ENCODE results near the gene CTAGE9. TPM values are rescaled to one million over a fixed set of nuclear protein-coding genes. Genes with fewer than 3 reads are reported as not detected.

The CTAGE9 gene
- total RNA-seq, 6 experiments from 2014 or later = not detected

DNA sequence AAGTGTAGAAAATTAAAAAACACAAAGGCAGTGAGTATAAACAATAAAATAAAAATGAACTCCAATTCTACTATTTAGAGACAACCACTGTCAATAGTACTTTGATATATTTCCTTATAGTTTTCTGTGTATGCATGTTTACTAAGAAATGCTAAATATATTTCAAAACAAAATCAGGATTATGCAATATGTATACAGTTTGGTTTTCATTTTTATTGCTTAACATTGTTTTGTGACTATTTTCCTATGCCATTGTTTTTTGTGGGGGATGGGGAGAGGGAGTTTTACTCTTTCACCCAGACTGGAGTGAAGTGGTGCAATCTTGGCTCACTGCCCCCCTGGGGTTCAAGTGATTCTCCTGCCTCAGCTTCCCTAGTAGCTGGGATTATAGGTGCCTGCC is 29.2 kb downstream of the CTAGE9 start:
- Histone ChIP-seq H3K4me3 (no peak overlapping the region), H3K27ac (no peak overlapping the region), H3K4me1 (no peaks in the 10 kb centered on the region), H3K27me3 (no peaks in the 10 kb centered on the region), H3K36me3 (no peaks in the 10 kb centered on the region), H3K9me3 (no peaks in the 10 kb centered on the region)
- DNase-seq (no peak), ATAC-seq (no peak)
- intact Hi-C loops (cut with DNase I) = no loop called here
- TF ChIP-seq, protein P1, sequence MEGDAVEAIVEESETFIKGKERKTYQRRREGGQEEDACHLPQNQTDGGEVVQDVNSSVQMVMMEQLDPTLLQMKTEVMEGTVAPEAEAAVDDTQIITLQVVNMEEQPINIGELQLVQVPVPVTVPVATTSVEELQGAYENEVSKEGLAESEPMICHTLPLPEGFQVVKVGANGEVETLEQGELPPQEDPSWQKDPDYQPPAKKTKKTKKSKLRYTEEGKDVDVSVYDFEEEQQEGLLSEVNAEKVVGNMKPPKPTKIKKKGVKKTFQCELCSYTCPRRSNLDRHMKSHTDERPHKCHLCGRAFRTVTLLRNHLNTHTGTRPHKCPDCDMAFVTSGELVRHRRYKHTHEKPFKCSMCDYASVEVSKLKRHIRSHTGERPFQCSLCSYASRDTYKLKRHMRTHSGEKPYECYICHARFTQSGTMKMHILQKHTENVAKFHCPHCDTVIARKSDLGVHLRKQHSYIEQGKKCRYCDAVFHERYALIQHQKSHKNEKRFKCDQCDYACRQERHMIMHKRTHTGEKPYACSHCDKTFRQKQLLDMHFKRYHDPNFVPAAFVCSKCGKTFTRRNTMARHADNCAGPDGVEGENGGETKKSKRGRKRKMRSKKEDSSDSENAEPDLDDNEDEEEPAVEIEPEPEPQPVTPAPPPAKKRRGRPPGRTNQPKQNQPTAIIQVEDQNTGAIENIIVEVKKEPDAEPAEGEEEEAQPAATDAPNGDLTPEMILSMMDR (IDR thresholded peaks at IDR 0.05) = no peak
- no peak for TF ChIP-seq POLR2A (IDR thresholded peaks at IDR 0.05)

DNA sequence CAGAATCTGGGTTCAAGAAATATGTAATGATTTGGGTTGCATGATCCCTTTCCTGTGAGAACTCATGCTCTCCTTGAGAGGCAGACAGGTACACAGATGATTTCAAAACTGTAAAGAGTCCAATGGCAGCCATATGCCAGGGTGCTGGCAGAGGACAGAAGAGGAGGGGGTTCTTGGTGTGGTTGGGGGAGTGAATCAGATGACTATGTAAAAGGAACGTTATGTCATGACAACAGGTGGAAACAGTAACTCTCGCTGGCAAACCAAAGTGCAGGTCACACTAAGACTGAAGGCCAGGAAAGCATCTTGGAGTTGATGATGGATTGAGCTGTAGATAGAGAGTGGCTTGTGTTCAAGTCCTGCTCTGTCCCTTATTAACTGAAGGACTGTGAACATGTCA is 29.9 kb downstream of the CTAGE9 start:
- H3K27me3 ChIP-seq = no peaks in the 10 kb centered on the region
- no peak for TF ChIP-seq POLR2A (IDR thresholded peaks at IDR 0.05)
- TF ChIP-seq, protein P1 (IDR thresholded peaks at IDR 0.05) = no peak

DNA sequence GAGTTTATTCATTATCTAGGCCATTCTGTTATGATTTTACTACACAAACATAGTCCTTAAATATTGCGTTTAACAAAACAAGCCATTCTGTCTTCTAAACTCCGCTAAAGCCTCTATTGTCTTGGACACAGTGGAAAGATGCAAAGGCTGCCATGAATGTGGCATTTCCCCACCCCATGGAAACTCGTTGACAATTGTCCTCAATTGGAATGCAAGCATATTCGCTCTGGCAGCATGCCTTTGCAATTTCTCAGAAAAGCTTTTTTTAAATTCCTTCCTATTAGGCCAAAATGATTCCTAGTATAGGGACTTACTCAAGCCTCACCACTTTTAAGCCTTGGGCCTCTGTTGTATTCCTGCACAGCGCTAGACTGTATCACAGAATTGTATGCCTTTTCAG is 32.4 kb downstream of the CTAGE9 start:
- Histone ChIP-seq H3K4me1 (no peaks in the 10 kb centered on the region), H3K27me3 (no peaks in the 10 kb centered on the region), H3K36me3 (no peaks in the 10 kb centered on the region), H3K9me3 (no peaks in the 10 kb centered on the region), H3K27ac (no peak overlapping the region), H3K4me3 (no peak overlapping the region)
- ATAC-seq = no peak
- TF ChIP-seq, protein P1 (IDR thresholded peaks at IDR 0.05) = no peak
- TF ChIP-seq POLR2A (IDR thresholded peaks at IDR 0.05) = no peak
- intact Hi-C loops (cut with DNase I) = no loop called here
- WGBS (ENCODE audit: insufficient coverage, low coverage, low lambda C conversion rate, missing lambda C conversion rate) = 83% methylated on average over 5 of the region's 5 CpGs
- DNase-seq = no peak

More for the DNA sequence above, 29.9 kb downstream of the CTAGE9 start:
- Histone ChIP-seq H3K27ac (no peak overlapping the region), H3K36me3 (no peaks in the 10 kb centered on the region), H3K4me1 (no peaks in the 10 kb centered on the region), H3K9me3 (no peaks in the 10 kb centered on the region), H3K4me3 (no peak overlapping the region)
- WGBS (ENCODE audit: insufficient coverage, low coverage, low lambda C conversion rate, missing lambda C conversion rate) = 71% methylated on average over 2 of the region's 2 CpGs
- intact Hi-C loops (cut with DNase I) = no loop called here
- ATAC-seq = no peak
- no peak for DNase-seq

DNA sequence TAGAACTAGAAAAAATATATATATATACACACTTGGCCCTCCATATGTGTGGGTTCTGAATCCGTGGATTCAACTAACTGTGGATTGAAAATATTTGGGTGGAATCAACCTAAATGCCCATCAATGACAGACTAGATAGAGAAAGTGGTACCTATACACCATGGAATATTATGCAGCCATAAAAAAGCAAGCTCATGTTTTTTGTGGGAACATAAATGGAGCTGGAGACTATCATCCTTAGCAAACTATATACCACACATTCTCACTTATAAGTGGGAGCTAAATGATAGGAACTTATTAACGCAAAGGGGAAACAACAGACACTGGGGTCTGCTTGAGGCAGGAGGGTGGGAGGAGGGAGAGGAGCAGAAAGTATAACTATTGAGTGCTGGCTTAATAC is 37.6 kb downstream of the CTAGE9 start:
- TF ChIP-seq, protein P1 (IDR thresholded peaks at IDR 0.05) = no peak
- TF ChIP-seq POLR2A (IDR thresholded peaks at IDR 0.05) = no peak
- WGBS (ENCODE audit: insufficient coverage, low coverage, low lambda C conversion rate, missing lambda C conversion rate) = 95% methylated on average over 2 of the region's 2 CpGs

DNA sequence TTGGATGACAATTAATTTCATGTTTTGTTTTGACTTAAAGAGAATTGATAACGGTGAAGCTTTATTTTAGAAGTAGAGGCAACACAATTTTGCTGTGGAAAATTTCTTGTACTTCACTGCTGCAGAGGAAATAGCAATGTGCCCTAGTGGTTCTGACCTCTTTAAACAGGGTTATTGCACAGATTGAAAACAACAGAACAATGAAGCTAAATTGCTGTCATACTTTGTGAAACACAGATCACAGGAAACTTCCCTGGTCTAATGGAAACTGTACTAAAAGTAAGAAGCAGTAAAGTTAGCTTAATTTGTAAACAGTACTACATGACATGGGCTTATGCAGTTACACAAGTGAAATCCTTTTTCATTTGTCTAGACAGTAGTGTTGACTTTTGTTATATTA is 40.9 kb downstream of the CTAGE9 start:
- Histone ChIP-seq H3K27me3 (no peaks in the 10 kb centered on the region), H3K27ac (no peak overlapping the region), H3K9me3 (no peaks in the 10 kb centered on the region), H3K4me1 (no peaks in the 10 kb centered on the region), H3K4me3 (no peak overlapping the region), H3K36me3 (no peaks in the 10 kb centered on the region)
- ATAC-seq (no peak), DNase-seq (no peak)
- 60% methylated on average over 1 of the region's 1 CpG for WGBS (ENCODE audit: insufficient coverage, low coverage, low lambda C conversion rate, missing lambda C conversion rate)
- intact Hi-C loops (cut with DNase I) = no loop called here
- no peak for TF ChIP-seq POLR2A (IDR thresholded peaks at IDR 0.05)
- TF ChIP-seq, protein P1 (IDR thresholded peaks at IDR 0.05) = no peak

More for the DNA sequence above, 37.6 kb downstream of the CTAGE9 start:
- no peak overlapping the region for H3K27ac ChIP-seq
- no peaks in the 10 kb centered on the region for H3K4me1 ChIP-seq
- H3K9me3 ChIP-seq = no peaks in the 10 kb centered on the region
- H3K36me3 ChIP-seq = no peaks in the 10 kb centered on the region
- ATAC-seq (no peak), DNase-seq (no peak)
- no peaks in the 10 kb centered on the region for H3K27me3 ChIP-seq
- H3K4me3 ChIP-seq = no peak overlapping the region
- intact Hi-C loops (cut with DNase I) = no loop called here
